Trophoblast cell (in vitro differentiated cells and primary cell): ENCODE results near the gene GASK1A.

Experiments
- DNase-seq, 2 donors: peaks; one replicate each; pipeline ENCODE4 v3.0.0-alpha.2; 2016
- H2AFZ ChIP-seq: 2 replicates; pipeline ENCODE4 v1.6.1; 2013; ENCODE audit warnings: low read length, moderate library complexity, mild to moderate bottlenecking; ENCODE audit not compliant: insufficient read depth, poor library complexity
- H2AK5ac ChIP-seq: 2 replicates; pipeline ENCODE4 v1.6.1; 2013; ENCODE audit warnings: mild to moderate bottlenecking, low read length
- H2BK120ac ChIP-seq: 2 replicates; pipeline ENCODE4 v1.6.1; 2013; ENCODE audit warnings: low read length, mild to moderate bottlenecking, moderate library complexity; ENCODE audit not compliant: insufficient read depth, poor library complexity
- H2BK12ac ChIP-seq: 2 replicates; pipeline ENCODE4 v1.6.1; 2013; ENCODE audit warnings: mild to moderate bottlenecking, low read length, moderate library complexity
- H2BK5ac ChIP-seq: 2 replicates; pipeline ENCODE4 v1.6.1; 2013; ENCODE audit warnings: low read length, low read depth, moderate library complexity, mild to moderate bottlenecking; ENCODE audit not compliant: poor library complexity
- H3K14ac ChIP-seq: 2 replicates; pipeline ENCODE4 v1.6.1; 2013; ENCODE audit warnings: mild to moderate bottlenecking, low read length
- H3K18ac ChIP-seq: 2 replicates; pipeline ENCODE4 v1.6.1; 2013; ENCODE audit warnings: mild to moderate bottlenecking, low read length
- H3K23ac ChIP-seq: 2 replicates; pipeline ENCODE4 v1.6.1; 2013; ENCODE audit warnings: low read length
- H3K27ac ChIP-seq: 2 replicates; pipeline ENCODE4 v1.5.1; 2013; ENCODE audit warnings: low read depth, mild to moderate bottlenecking, inconsistent platforms, low read length, moderate library complexity
- H3K27me3 ChIP-seq: 2 replicates; pipeline ENCODE4 v1.6.1; 2013; ENCODE audit warnings: inconsistent platforms, mild to moderate bottlenecking, low read length, moderate library complexity; ENCODE audit not compliant: insufficient read depth
- H3K36me3 ChIP-seq, 2 experiments: 1 replicate in 1 of 2; 2 replicates in 1 of 2; pipeline ENCODE4 v1.6.1; 2013; ENCODE audit warnings: low read length in 2 of 2, mild to moderate bottlenecking in 2 of 2, moderate library complexity in 1 of 2; ENCODE audit not compliant: insufficient read depth in 2 of 2, control insufficient read depth in 1 of 2
- H3K4ac ChIP-seq: 2 replicates; pipeline ENCODE4 v1.6.1; 2013; ENCODE audit warnings: low read depth, mild to moderate bottlenecking, low read length, moderate library complexity
- H3K4me1 ChIP-seq, 2 experiments: 1 replicate in 1 of 2; 2 replicates in 1 of 2; pipeline ENCODE4 v1.6.1; 2013; ENCODE audit warnings: low read length in 2 of 2, mild to moderate bottlenecking in 2 of 2, moderate library complexity in 1 of 2; ENCODE audit not compliant: insufficient read depth in 2 of 2, control insufficient read depth in 1 of 2
- H3K4me2 ChIP-seq: 2 replicates; pipeline ENCODE4 v1.6.1; 2013; ENCODE audit warnings: inconsistent platforms, mild to moderate bottlenecking, low read length, moderate library complexity
- H3K4me3 ChIP-seq: 2 replicates; pipeline ENCODE4 v1.5.1; 2013; ENCODE audit warnings: mild to moderate bottlenecking, low read depth, low read length, inconsistent platforms
- H3K79me1 ChIP-seq: one replicate; pipeline ENCODE4 v1.6.1; 2013; ENCODE audit warnings: low read length
- H3K79me2 ChIP-seq: 2 replicates; pipeline ENCODE4 v1.6.1; 2013; ENCODE audit warnings: low read length, mild to moderate bottlenecking; ENCODE audit not compliant: control insufficient read depth, insufficient read depth, poor library complexity
- H3K9ac ChIP-seq: 2 replicates; pipeline ENCODE4 v1.6.1; 2013; ENCODE audit warnings: mild to moderate bottlenecking, low read length
- H3K9me3 ChIP-seq: 2 replicates; pipeline ENCODE4 v1.6.1; 2013; ENCODE audit warnings: low read depth, mild to moderate bottlenecking, control low read depth, inconsistent platforms, low read length; ENCODE audit not compliant: insufficient read depth
- H4K12ac ChIP-seq: 2 replicates; pipeline ENCODE4 v1.6.1; 2013; ENCODE audit warnings: low read depth, mild to moderate bottlenecking, low read length, moderate library complexity
- H4K8ac ChIP-seq: 2 replicates; pipeline ENCODE4 v1.6.1; 2013; ENCODE audit warnings: low read depth, mild to moderate bottlenecking, low read length, moderate library complexity
- H4K91ac ChIP-seq: one replicate; pipeline ENCODE4 v1.6.1; 2013; ENCODE audit warnings: low read depth, mild to moderate bottlenecking, low read length, moderate library complexity
- WGBS: extraction: QIAGEN DNeasy Blood & Tissue Kit; methylation state at CpG from one replicate; pipeline ENCODE4 v1.1.7; 2013; ENCODE audit warnings: missing lambda C conversion rate; ENCODE audit not compliant: insufficient read length, insufficient coverage; ENCODE audit errors: extremely low coverage; 5-methylcytosine and 5-hydroxymethylcytosine counted together

GASK1A gene

DNA sequence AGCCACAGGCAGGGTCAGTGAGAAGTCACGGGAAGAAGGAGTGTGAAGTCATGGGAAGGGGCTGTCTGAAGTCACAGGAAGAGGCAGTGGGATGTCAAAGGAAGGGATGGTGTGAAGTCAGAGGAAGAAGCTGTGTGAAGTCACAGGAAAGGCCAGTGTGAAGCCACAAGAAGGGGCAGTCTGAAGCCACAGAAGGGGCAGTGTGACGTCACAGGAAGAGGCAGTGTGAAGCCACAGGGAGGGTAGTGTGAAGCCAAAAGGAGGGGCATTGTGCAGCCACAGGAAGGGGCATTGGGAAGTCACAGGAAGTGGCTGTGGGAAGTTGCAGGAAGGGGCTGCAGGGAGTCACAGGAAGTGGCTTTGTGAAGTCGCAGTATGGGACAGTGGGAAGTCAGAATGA lies 35.1 kb downstream of the GASK1A start:
- Histone ChIP-seq H2AK5ac (no peak overlapping the region), H3K79me2 (no peaks in the 10 kb centered on the region), H3K27ac (no peak overlapping the region), H3K4me3 (no peak overlapping the region), H3K14ac (no peak overlapping the region), H3K4me1 (no peaks in the 10 kb centered on the region), H3K23ac (no peak overlapping the region), H2BK120ac (no peak overlapping the region), H3K9me3 (peaks cover 45% of the 10 kb centered on the region), H3K79me1 (no peaks in the 10 kb centered on the region), H2BK5ac (no peak overlapping the region), H2AFZ (no peak overlapping the region), H4K91ac (no peak overlapping the region), H3K9ac (no peak overlapping the region), H3K27me3 (no peaks in the 10 kb centered on the region), H3K4ac (no peak overlapping the region), H4K8ac (no peak overlapping the region), H2BK12ac (no peak overlapping the region), H3K18ac (no peak overlapping the region), H4K12ac (no peak overlapping the region), H3K4me2 (no peak overlapping the region), H3K36me3 (no peaks in the 10 kb centered on the region)
- no peak for DNase-seq
- no CpG with 5 or more reads among the region's 3 CpGs for WGBS

DNA sequence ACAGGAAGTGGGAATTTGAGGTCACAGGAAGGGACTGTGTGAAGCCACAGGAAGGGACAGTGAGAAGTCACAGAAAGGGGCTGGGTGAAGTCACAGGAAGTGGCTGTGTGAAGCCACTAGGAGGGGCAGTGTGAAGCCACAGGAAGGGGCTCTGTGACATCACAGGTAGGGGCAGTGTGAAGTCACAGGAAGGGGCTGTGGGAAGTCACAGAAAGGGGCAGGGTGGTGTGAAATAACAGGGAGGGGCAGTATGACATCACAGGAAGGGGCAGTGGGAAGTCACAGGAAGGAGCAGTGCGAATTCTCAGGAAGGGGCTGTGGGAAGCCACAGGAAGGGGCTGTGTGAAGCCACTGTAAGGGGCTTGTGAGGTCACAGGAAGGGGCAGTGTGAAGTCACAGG lies 35.8 kb downstream of the GASK1A start:
- Histone ChIP-seq H3K23ac (no peak overlapping the region), H3K4me2 (no peak overlapping the region), H3K79me2 (no peaks in the 10 kb centered on the region), H2BK120ac (no peak overlapping the region), H3K79me1 (no peaks in the 10 kb centered on the region), H3K27me3 (no peaks in the 10 kb centered on the region), H2AK5ac (no peak overlapping the region), H4K8ac (no peak overlapping the region), H3K18ac (no peak overlapping the region), H3K36me3 (no peaks in the 10 kb centered on the region), H4K91ac (no peak overlapping the region), H3K4me3 (no peak overlapping the region), H4K12ac (no peak overlapping the region), H2AFZ (no peak overlapping the region), H3K4ac (no peak overlapping the region), H2BK5ac (no peak overlapping the region), H3K4me1 (peaks cover 0 to 4% of the 10 kb centered on the region in 2 experiments), H3K27ac (no peak overlapping the region), H3K9me3 (peaks cover 45% of the 10 kb centered on the region), H3K9ac (no peak overlapping the region), H3K14ac (no peak overlapping the region), H2BK12ac (no peak overlapping the region)
- no CpG with 5 or more reads among the region's 1 CpG for WGBS
- no peak for DNase-seq

DNA sequence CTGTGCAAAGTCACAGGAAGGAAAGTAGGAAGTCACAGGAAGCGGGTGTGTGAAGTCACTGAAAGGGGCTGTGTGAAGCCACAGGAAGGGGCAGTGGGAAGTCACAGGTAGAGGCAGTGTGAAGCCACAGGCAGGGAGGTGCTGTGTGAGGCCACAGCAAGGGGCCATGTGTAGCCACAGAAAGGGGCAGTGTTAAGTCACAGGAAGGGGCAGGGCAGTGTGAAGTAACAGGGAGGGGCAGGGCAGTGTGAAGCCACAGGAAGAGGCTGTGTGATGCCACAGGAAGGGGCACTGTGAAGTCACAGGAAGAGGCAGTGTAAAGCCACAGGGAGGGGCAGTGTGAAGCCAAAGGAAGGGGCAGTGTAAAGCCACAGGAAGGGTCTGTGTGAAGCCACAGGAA lies 36.5 kb downstream of the GASK1A start:
- no peak overlapping the region for H3K4me2 ChIP-seq
- H2BK5ac ChIP-seq, result no peak overlapping the region
- no peaks in the 10 kb centered on the region for H3K79me1 ChIP-seq
- H3K27me3 ChIP-seq, result no peaks in the 10 kb centered on the region
- no peak overlapping the region for H4K91ac ChIP-seq
- peaks cover 0 to 4% of the 10 kb centered on the region in 2 experiments for H3K4me1 ChIP-seq
- H2BK12ac ChIP-seq, result no peak overlapping the region
- no peak overlapping the region for H3K4ac ChIP-seq
- H4K8ac ChIP-seq, result no peak overlapping the region
- no peak overlapping the region for H2BK120ac ChIP-seq
- H2AK5ac ChIP-seq, result no peak overlapping the region
- no peak overlapping the region for H3K27ac ChIP-seq
- no peak overlapping the region for H3K18ac ChIP-seq
- no peaks in the 10 kb centered on the region for H3K36me3 ChIP-seq
- H3K9me3 ChIP-seq, result peaks cover 45% of the 10 kb centered on the region
- DNase-seq, result no peak
- H3K9ac ChIP-seq, result no peak overlapping the region
- H4K12ac ChIP-seq, result no peak overlapping the region
- no peak overlapping the region for H2AFZ ChIP-seq
- WGBS, result no CpG with 5 or more reads among the region's 1 CpG
- H3K4me3 ChIP-seq, result no peak overlapping the region
- H3K79me2 ChIP-seq, result no peaks in the 10 kb centered on the region
- no peak overlapping the region for H3K23ac ChIP-seq
- H3K14ac ChIP-seq, result no peak overlapping the region

DNA sequence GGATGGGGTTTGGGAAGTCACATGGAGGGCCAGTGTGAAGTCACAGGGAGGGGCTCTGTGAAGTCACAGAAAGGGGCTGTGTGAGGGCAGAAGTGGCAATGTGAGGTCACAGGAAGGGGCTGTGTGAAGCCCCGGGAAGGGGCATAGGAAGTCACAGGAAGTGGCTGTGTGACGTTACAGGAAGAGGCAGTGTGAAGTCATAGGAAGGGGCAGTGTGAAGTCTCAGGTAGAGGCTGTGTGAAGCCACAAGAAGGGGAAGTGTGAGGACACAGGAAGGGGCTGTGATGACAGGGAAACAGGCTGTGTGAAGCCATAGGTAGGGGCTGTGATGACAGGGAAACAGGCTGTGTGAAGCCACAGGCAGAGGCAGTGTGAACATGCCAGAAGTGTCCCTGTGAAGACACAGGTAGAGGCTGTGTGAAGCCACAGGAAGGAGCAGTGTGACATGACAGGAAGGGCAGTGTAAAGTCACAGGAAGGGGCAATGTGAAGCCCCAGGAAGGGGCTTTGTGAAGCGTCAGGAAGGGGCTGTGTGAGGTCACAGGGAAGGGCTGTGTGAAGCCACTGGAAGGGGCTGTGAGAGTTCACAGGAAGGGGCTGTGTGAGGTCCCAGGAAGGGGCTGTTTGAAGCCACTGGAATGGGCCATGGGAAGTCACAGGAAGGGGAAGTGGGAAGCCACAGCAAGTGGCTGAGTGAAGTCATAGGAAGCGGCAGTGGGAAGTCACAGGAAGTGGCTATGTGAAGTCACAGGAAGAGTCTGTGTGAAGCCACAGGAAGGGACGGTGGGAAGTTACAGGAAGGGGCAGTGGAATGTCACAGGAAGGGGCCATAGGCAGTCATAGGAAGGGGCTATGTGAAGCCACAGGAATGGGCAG lies 37.1 kb downstream of the GASK1A start:
- H3K9ac ChIP-seq, result no peak overlapping the region
- H3K4me3 ChIP-seq, result no peak overlapping the region
- H3K36me3 ChIP-seq, result no peaks in the 10 kb centered on the region
- no peak overlapping the region for H3K27ac ChIP-seq
- no peak overlapping the region for H4K91ac ChIP-seq
- no peak overlapping the region for H3K23ac ChIP-seq
- H3K18ac ChIP-seq, result no peak overlapping the region
- H2BK120ac ChIP-seq, result no peak overlapping the region
- no peak overlapping the region for H2BK5ac ChIP-seq
- H3K4ac ChIP-seq, result no peak overlapping the region
- peaks cover 0 to 4% of the 10 kb centered on the region in 2 experiments for H3K4me1 ChIP-seq
- no peak overlapping the region for H2AFZ ChIP-seq
- no peak overlapping the region for H4K8ac ChIP-seq
- no peak overlapping the region for H3K4me2 ChIP-seq
- H2AK5ac ChIP-seq, result no peak overlapping the region
- H3K9me3 ChIP-seq, result peaks cover 45% of the 10 kb centered on the region
- H3K14ac ChIP-seq, result no peak overlapping the region
- H3K27me3 ChIP-seq, result no peaks in the 10 kb centered on the region
- DNase-seq, result no peak
- no peak overlapping the region for H2BK12ac ChIP-seq
- WGBS, result no CpG with 5 or more reads among the region's 5 CpGs
- H4K12ac ChIP-seq, result no peak overlapping the region
- no peaks in the 10 kb centered on the region for H3K79me2 ChIP-seq
- H3K79me1 ChIP-seq, result no peaks in the 10 kb centered on the region
